Natural killer cell (primary cell): Measurements from ENCODE around the gene SPTA1. TPM values are rescaled to one million over a fixed set of nuclear protein-coding genes. Genes with fewer than 3 reads are reported as not detected.

Experiments used
- ATAC-seq, 3 donors: fragments of 150-1000 bp in 2 of 3; fragments of 200-7000 bp in 1 of 3; cut with Tn5 transposase; 1 replicate in 1 of 3; 2 replicates in 2 of 3; pipeline ENCODE4 v1.10.0; 2021; ENCODE audit warnings: mild to moderate bottlenecking in 2 of 3, moderate library complexity in 2 of 3
- DNase-seq, 2 donors: peaks; one replicate each; pipeline versions ENCODE4 v3.0.0 to v3.0.0-alpha.2; 2013 to 2021; ENCODE audit warnings: mixed read lengths in 1 of 2
- H3K27ac ChIP-seq: one replicate; pipeline ENCODE4 v1.5.1; 2013; ENCODE audit warnings: mild to moderate bottlenecking, low read length
- H3K27me3 ChIP-seq: one replicate; pipeline ENCODE4 v1.6.1; 2013; ENCODE audit warnings: low read length; ENCODE audit not compliant: control insufficient read depth, insufficient read depth
- H3K36me3 ChIP-seq: one replicate; pipeline ENCODE4 v1.6.1; 2013; ENCODE audit warnings: low read length; ENCODE audit not compliant: control insufficient read depth, insufficient read depth
- H3K4me1 ChIP-seq: one replicate; pipeline ENCODE4 v1.6.1; 2013; ENCODE audit warnings: low read length; ENCODE audit not compliant: control insufficient read depth, insufficient read depth
- H3K4me3 ChIP-seq: one replicate; pipeline ENCODE4 v1.5.1; 2013; ENCODE audit warnings: low read length
- H3K9me3 ChIP-seq: one replicate; pipeline ENCODE4 v1.6.1; 2013; ENCODE audit warnings: low read length; ENCODE audit not compliant: control insufficient read depth, insufficient read depth
- H3K27ac Mint-ChIP-seq, 2 donors: one replicate each; pipeline ENCODE4 v1.8.0; 2022; ENCODE audit warnings: mild to moderate bottlenecking in 2 of 2, mixed read lengths in 2 of 2, moderate library complexity in 1 of 2
- H3K27me3 Mint-ChIP-seq, 2 donors: one replicate each; pipeline ENCODE4 v1.8.0; 2022; ENCODE audit warnings: low read depth in 2 of 2, mixed read lengths in 2 of 2
- H3K36me3 Mint-ChIP-seq: one replicate; pipeline ENCODE4 v1.8.0; 2022; ENCODE audit warnings: mixed read lengths
- H3K4me1 Mint-ChIP-seq, 2 donors: one replicate each; pipeline ENCODE4 v1.8.0; 2022; ENCODE audit warnings: mixed read lengths in 2 of 2
- H3K4me3 Mint-ChIP-seq: one replicate; pipeline ENCODE4 v1.8.0; 2022; ENCODE audit warnings: mild to moderate bottlenecking, moderate library complexity, mixed read lengths
- H3K9me3 Mint-ChIP-seq, 2 donors: one replicate each; pipeline ENCODE4 v1.8.0; 2022; ENCODE audit warnings: mixed read lengths in 2 of 2
- CTCF ChIP-seq: fragments of 200-600 bp; IDR thresholded peaks from one replicate; pipeline ENCODE4 v1.8.0; 2022; ENCODE audit warnings: antibody characterized with exemption
- WGBS: methylation state at CpG from one replicate; pipeline ENCODE4 v1.1.7; 2013; ENCODE audit warnings: missing lambda C conversion rate; ENCODE audit not compliant: insufficient coverage; 5-methylcytosine and 5-hydroxymethylcytosine counted together
- intact Hi-C: fragments of 100-400 bp; cut with micrococcal nuclease; formaldehyde crosslinking; loops from one replicate; pipeline ENCODE4 v1.14.2; 2022
- total RNA-seq, 4 donors: library from RNA; stranded (reverse); fragments of 120-200 nt in 1 of 4; gene quantifications; one replicate each; pipeline versions ENCODE4 v1.2.3 to v1.2.4, GENCODE V29; 2013 to 2022

Gene SPTA1
- total RNA-seq, 3 donors from 2014 or later (not counting 1 experiment from before 2014, with no cell fraction given), result 0.30 TPM; not detected in 2

- Histone ChIP-seq H3K27ac (no peak overlapping the region), H3K27me3 (peaks cover 8% of the 10 kb centered on the region), H3K36me3 (no peaks in the 10 kb centered on the region), H3K4me1 (no peaks in the 10 kb centered on the region), H3K4me3 (no peak overlapping the region), H3K9me3 (no peaks in the 10 kb centered on the region)
- WGBS, result 89% methylated on average over 1 of the region's 1 CpG
- Mint-ChIP-seq H3K36me3 (no peaks in the 10 kb centered on the region), H3K27ac (no peak overlapping the region), H3K27me3 (peaks cover 34 to 64% of the 10 kb centered on the region in 2 donors), H3K9me3 (no peaks in the 10 kb centered on the region), H3K4me1 (no peaks in the 10 kb centered on the region), H3K4me3 (no peak overlapping the region)
- DNase-seq, result no peak
- no peak for ATAC-seq
- no peak for TF ChIP-seq CTCF
- intact Hi-C loops, result no loop called here
These were observed 28.2 kb upstream of the SPTA1 start for GRCh38 chr1:158714754-158715153.

GRCh38 chr1:158711098-158711497, 24.6 kb upstream of the SPTA1 start:
- H3K4me1 Mint-ChIP-seq, result no peaks in the 10 kb centered on the region
- Histone ChIP-seq H3K4me3 (no peak overlapping the region), H3K27me3 (peaks cover 8% of the 10 kb centered on the region), H3K27ac (no peak overlapping the region), H3K9me3 (no peaks in the 10 kb centered on the region), H3K4me1 (no peaks in the 10 kb centered on the region), H3K36me3 (no peaks in the 10 kb centered on the region)
- no peak overlapping the region for H3K4me3 Mint-ChIP-seq
- H3K27me3 Mint-ChIP-seq, result peaks cover 15 to 49% of the 10 kb centered on the region in 2 donors
- ATAC-seq (no peak), DNase-seq (no peak)
- no peaks in the 10 kb centered on the region for H3K9me3 Mint-ChIP-seq
- TF ChIP-seq CTCF, result no peak
- intact Hi-C loops, result no loop called here
- no peaks in the 10 kb centered on the region for H3K36me3 Mint-ChIP-seq
- WGBS, result 69% methylated on average over 2 of the region's 4 CpGs
- H3K27ac Mint-ChIP-seq, result no peak overlapping the region

GRCh38 chr1:158706096-158706495, 19.6 kb upstream of the SPTA1 start:
- Histone ChIP-seq H3K9me3 (no peaks in the 10 kb centered on the region), H3K27ac (no peak overlapping the region), H3K36me3 (no peaks in the 10 kb centered on the region), H3K27me3 (no peaks in the 10 kb centered on the region), H3K4me3 (no peak overlapping the region), H3K4me1 (no peaks in the 10 kb centered on the region)
- no peak for TF ChIP-seq CTCF
- WGBS, result 81% methylated on average over 2 of the region's 2 CpGs
- intact Hi-C loops, result no loop called here
- Mint-ChIP-seq H3K36me3 (no peaks in the 10 kb centered on the region), H3K27ac (no peak overlapping the region), H3K4me1 (no peaks in the 10 kb centered on the region), H3K9me3 (no peaks in the 10 kb centered on the region), H3K4me3 (no peak overlapping the region), H3K27me3 (peaks cover 9 to 13% of the 10 kb centered on the region in 2 donors)
- ATAC-seq (no peak), DNase-seq (no peak)

GRCh38 chr1:158700552-158700951, 14.0 kb upstream of the SPTA1 start, which contains the start of gene OR6K2:
Gene OR6K2, minus strand, starts transcription at chr1:158700652. Its CDS starts 0 bp downstream, at chr1:158700652.
- Histone ChIP-seq H3K4me1 (no peaks in the 10 kb centered on the region), H3K36me3 (no peaks in the 10 kb centered on the region), H3K27me3 (no peaks in the 10 kb centered on the region), H3K27ac (no peak within 1 kb of the TSS), H3K9me3 (no peaks in the 10 kb centered on the region), H3K4me3 (no peak within 1 kb of the TSS)
- H3K27me3 Mint-ChIP-seq, result peaks cover 16 to 20% of the 10 kb centered on the region in 2 donors
- H3K36me3 Mint-ChIP-seq, result no peaks in the 10 kb centered on the region
- H3K27ac Mint-ChIP-seq, result no peak within 1 kb of the TSS
- no peaks in the 10 kb centered on the region for H3K4me1 Mint-ChIP-seq
- WGBS, result 86% methylated on average over 4 of the region's 4 CpGs
- intact Hi-C loops, result no loop called here
- H3K9me3 Mint-ChIP-seq, result no peaks in the 10 kb centered on the region
- DNase-seq (no peak), ATAC-seq (no peak)
- H3K4me3 Mint-ChIP-seq, result no peak within 1 kb of the TSS
- TF ChIP-seq CTCF, result no peak
